T-helper 2 cell (primary cell): ENCODE data around the gene ASCC3.

Source experiments
- DNase-seq, 5 experiments: peaks; one replicate each; pipeline versions ENCODE4 v3.0.0 to v3.0.0-alpha.2; 2012 to 2022

ASCC3 gene

GRCh38 chr6:100462706-100463629 is 418.2 kb downstream of the ASCC3 start:
- no peak for DNase-seq

DNA sequence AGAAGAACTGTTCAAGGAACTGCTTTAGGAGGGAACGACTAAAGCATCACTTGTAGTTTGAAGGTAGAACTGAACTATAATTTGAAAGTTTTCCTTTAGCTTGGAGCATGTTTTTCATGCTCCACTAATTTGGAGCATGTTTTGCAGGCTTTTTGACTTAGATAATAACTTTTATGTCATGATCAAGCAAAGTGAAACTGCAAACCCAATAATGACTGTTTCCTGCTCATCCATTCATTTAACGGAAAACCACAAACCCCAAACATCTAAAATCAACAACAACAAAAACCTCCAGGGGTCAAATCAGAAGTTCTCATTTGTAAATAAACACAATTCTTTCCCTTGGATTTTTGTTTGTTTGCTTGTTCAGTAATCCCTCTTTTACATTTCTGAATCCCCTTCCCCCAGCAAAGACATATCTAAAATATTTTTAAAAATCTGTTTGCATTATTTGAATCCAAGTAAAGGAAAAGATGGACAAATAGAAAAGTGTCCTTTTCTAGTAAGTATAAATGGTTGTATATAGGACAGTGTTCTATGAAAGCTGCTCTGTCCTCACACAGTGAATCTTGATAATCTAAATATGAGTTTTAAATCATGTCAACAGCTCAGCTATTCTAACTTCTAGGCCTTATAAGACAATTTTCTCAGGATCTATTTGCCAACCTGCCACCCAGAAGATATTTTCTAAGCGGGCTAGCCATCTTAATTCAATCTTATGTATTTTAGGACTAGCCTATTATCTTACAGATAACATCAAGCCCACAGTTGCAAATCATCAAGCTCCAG is 419.0 kb downstream of the ASCC3 start:
- peak in 1 of 5 experiments; percentile 72 for DNase-seq

DNA sequence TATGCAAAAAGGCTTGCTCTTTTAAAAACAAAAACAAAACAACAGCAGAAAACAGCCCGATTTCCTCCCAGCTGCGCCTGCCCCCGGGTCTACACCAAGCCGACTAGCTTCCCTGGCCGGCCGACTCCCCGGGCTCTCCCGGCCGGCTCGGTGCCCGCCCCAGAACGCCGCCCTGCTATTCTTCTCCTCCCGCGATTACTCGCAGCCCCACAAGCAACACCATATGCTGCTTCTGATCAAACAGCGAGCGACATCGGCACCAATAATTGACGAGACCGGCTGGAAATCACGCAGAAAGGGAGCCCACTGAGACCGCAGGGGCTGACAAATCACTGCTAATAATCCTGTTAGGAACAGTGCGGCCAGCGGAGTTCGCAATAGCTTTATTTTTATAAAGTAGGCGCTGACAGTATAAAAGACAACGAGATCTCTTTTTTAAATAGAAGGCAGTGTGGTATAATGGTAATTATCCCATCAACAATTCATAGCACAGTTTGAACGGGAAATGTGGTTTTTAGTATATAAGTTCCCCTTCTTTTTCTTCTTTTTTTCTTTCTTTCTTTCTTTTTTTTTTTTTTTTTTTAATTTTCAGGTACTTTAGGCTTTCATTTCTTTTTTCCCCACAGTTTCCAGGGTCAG is 419.7 kb downstream of the ASCC3 start:
- DNase-seq = no peak

- DNase-seq = no peak
Observed at GRCh38 chr6:100460650-100461204, 420.4 kb downstream of the ASCC3 start.

DNA sequence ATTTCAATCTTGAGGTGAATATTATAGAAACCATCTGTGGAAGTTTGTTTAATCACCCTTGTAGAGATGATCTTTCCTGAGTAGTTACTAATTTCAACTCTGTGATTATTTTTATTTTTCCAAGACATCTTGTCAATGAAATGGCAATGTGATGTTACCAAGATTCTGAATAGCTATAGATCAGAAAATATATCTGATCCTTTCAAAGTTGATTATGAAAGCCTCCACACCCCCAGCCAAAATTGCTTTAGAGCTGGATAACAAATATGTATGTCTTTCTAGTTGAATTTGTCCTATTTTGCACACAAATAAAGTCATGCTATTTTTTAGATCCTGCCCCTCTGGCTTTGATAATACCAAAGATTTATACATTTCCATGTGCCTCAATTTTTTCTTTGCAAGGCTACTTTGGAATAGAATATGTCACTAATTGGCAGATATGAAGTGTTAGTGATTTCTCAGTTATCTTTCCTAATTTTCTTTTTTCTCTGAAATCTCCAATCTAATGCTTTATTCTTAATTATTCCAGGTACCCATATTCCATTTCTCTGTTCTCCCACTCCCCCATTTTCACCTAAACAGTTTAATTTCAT is 421.4 kb downstream of the ASCC3 start:
- no peak for DNase-seq

DNA sequence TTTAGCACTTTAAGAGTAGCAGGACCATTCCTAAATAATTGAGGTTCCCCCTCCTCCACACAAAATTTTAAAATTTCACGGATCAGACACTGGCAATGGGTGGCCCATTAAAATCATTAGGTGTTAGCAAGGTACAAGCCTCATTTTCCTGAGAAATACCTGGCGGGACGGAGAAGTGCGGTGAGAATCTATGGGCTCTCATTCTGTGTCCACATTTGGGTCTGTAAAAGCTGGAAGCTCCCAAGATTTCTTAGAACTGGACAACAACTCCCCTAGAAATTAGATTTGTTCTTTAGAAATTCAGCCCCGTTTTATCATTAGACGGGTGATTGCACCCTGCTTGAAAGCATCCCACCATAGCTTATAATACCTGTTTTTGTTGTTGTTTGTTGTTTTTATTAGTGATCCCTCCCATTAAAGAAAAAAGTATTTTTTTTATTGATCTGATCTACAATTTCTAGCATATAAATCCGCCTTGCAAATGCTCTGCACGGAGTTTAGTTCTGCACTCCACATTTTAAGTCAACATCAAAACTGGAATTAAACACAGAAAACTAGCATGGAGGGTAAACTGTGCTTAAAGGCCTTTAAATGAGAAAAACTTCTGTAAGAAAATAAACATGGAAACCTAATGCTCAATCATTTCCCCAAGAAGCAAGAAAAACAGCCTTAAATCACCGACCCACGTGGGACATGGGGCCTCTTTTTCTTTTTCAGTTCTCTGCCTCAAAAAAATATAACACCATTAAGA is 422.1 kb downstream of the ASCC3 start:
- no peak for DNase-seq
